Osteocyte (in vitro differentiated cells): ENCODE data around the gene R3HDM4. TPM values are rescaled to one million over a fixed set of nuclear protein-coding genes. Genes with fewer than 3 reads are reported as not detected.

Source experiments
- DNase-seq: peaks from one replicate; pipeline ENCODE4 v3.0.0; 2021; ENCODE audit warnings: mixed read lengths; ENCODE audit not compliant: unreplicated experiment; ENCODE audit errors: extremely low spot score
- H3K27ac Mint-ChIP-seq: one replicate; pipeline ENCODE4 v1.8.0; 2021; ENCODE audit warnings: mild to moderate bottlenecking, mixed read lengths; ENCODE audit not compliant: unreplicated experiment
- H3K27me3 Mint-ChIP-seq: one replicate; pipeline ENCODE4 v1.8.0; 2021; ENCODE audit warnings: mixed read lengths; ENCODE audit not compliant: unreplicated experiment
- H3K36me3 Mint-ChIP-seq: one replicate; pipeline ENCODE4 v1.8.0; 2021; ENCODE audit warnings: mixed read lengths; ENCODE audit not compliant: unreplicated experiment
- H3K4me1 Mint-ChIP-seq: one replicate; pipeline ENCODE4 v1.8.0; 2021; ENCODE audit warnings: mixed read lengths; ENCODE audit not compliant: unreplicated experiment
- H3K4me3 Mint-ChIP-seq: one replicate; pipeline ENCODE4 v1.8.0; 2021; ENCODE audit warnings: mild to moderate bottlenecking, moderate library complexity, mixed read lengths; ENCODE audit not compliant: unreplicated experiment
- H3K9me3 Mint-ChIP-seq: one replicate; pipeline ENCODE4 v1.8.0; 2021; ENCODE audit warnings: mixed read lengths; ENCODE audit not compliant: unreplicated experiment
- total RNA-seq: library from RNA; stranded (reverse); gene quantifications from 2 replicates; pipeline ENCODE4 v1.2.1, GENCODE V29; 2021
- TF ChIP-seq, protein P1 (sequence below): fragments of 200-600 bp; sonication (generic); IDR thresholded peaks from 2 replicates; pipeline ENCODE4 v1.5.0; 2021; ENCODE audit warnings: antibody characterized with exemption, mild to moderate bottlenecking, moderate library complexity

R3HDM4 gene
- total RNA-seq, 1 donor from 2014 or later: 63.5 TPM

- Mint-ChIP-seq H3K36me3 (peaks cover 15% of the 10 kb centered on the region), H3K27ac (no peak overlapping the region), H3K27me3 (no peaks in the 10 kb centered on the region), H3K9me3 (no peaks in the 10 kb centered on the region), H3K4me3 (no peak overlapping the region), H3K4me1 (peaks cover 20% of the 10 kb centered on the region)
- DNase-seq: no peak
- TF ChIP-seq, protein P1, sequence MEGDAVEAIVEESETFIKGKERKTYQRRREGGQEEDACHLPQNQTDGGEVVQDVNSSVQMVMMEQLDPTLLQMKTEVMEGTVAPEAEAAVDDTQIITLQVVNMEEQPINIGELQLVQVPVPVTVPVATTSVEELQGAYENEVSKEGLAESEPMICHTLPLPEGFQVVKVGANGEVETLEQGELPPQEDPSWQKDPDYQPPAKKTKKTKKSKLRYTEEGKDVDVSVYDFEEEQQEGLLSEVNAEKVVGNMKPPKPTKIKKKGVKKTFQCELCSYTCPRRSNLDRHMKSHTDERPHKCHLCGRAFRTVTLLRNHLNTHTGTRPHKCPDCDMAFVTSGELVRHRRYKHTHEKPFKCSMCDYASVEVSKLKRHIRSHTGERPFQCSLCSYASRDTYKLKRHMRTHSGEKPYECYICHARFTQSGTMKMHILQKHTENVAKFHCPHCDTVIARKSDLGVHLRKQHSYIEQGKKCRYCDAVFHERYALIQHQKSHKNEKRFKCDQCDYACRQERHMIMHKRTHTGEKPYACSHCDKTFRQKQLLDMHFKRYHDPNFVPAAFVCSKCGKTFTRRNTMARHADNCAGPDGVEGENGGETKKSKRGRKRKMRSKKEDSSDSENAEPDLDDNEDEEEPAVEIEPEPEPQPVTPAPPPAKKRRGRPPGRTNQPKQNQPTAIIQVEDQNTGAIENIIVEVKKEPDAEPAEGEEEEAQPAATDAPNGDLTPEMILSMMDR: no peak
These were observed 28.5 kb upstream of the R3HDM4 start for GRCh38 chr19:941292-942132.

DNA sequence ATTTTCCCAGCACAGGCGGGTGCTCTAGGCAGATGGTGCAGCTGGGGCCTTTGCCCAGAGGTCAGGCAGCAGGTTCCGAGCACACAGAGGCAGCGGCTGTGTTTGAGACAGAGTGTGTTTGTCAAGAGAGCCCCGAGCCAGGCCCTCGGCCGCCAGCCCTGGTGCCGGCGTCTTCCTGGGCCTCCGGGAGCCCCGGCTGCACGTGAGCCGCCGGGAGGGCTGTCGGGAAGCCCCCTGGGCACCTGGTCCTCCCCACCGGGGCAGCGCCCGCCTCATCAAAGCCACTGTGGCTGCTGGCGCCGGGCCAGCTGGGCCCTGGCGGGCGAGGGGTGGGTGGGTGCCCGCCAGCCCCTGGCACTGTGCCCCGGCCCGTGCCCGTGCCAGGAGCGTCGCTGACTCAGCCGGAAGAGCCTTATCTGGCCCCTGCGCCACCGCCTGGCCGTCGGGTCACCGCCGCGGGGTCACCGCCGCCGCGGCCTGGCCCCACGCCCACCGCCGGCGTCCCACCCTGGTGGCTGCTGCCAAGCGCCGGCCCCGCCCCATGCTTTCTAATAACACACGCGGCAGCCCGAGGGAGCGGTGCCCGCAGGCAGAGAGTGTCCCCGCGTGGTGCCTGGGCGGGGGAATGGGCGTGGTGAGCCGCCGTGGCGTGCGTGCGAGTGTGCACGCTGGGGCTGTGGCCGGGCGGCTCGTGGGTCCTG lies 27.7 kb upstream of the R3HDM4 start:
- H3K4me1 Mint-ChIP-seq: peaks cover 20% of the 10 kb centered on the region
- H3K27ac Mint-ChIP-seq: no peak overlapping the region
- H3K9me3 Mint-ChIP-seq: no peaks in the 10 kb centered on the region
- no peaks in the 10 kb centered on the region for H3K27me3 Mint-ChIP-seq
- DNase-seq: no peak
- TF ChIP-seq, protein P1: no peak
- no peak overlapping the region for H3K4me3 Mint-ChIP-seq
- H3K36me3 Mint-ChIP-seq: peaks cover 15% of the 10 kb centered on the region

DNA sequence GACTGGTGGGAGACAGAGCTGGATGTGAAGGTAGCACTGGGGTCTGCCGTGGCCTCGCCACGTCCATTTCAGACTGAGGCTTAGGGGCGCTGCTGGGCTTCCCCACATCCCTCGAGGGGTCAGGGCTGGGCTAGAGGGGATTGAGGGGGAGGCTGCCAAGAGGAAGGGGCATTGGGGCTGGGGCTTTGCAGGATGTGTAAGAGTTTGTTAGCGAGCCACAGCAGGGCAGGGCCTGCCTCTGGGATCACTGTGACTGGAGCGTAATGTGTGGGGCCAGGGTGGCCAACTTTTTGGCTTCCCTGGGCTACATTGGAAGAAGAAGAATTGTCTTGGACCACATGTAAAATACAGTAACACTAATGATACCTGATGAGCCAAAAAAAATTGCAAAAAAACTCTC lies 26.9 kb upstream of the R3HDM4 start:
- Mint-ChIP-seq H3K4me3 (no peak overlapping the region), H3K27ac (no peak overlapping the region)

GRCh38 chr19:939439-939838 lies 26.4 kb upstream of the R3HDM4 start:
- Mint-ChIP-seq H3K36me3 (peaks cover 15% of the 10 kb centered on the region), H3K27ac (no peak overlapping the region), H3K9me3 (no peaks in the 10 kb centered on the region), H3K4me1 (peaks cover 24% of the 10 kb centered on the region), H3K27me3 (no peaks in the 10 kb centered on the region), H3K4me3 (no peak overlapping the region)
- no peak for DNase-seq
- TF ChIP-seq, protein P1: no peak

More for the DNA sequence above, 26.9 kb upstream of the R3HDM4 start:
- no peaks in the 10 kb centered on the region for H3K9me3 Mint-ChIP-seq
- H3K4me1 Mint-ChIP-seq: peaks cover 23% of the 10 kb centered on the region
- H3K27me3 Mint-ChIP-seq: no peaks in the 10 kb centered on the region
- peaks cover 15% of the 10 kb centered on the region for H3K36me3 Mint-ChIP-seq
- TF ChIP-seq, protein P1: no peak
- DNase-seq: no peak

- no peaks in the 10 kb centered on the region for H3K27me3 Mint-ChIP-seq
- DNase-seq: no peak
- H3K9me3 Mint-ChIP-seq: no peaks in the 10 kb centered on the region
- H3K4me1 Mint-ChIP-seq: peaks cover 34% of the 10 kb centered on the region
- peaks cover 13% of the 10 kb centered on the region for H3K36me3 Mint-ChIP-seq
- H3K27ac Mint-ChIP-seq: no peak overlapping the region
- no peak overlapping the region for H3K4me3 Mint-ChIP-seq
- TF ChIP-seq, protein P1: no peak
These were observed 25.4 kb upstream of the R3HDM4 start for GRCh38 chr19:938233-938923.
